ENCODE results near the gene ASS1. TPM values are rescaled to one million over a fixed set of nuclear protein-coding genes. Genes with fewer than 3 reads are reported as not detected.

ASS1 gene
- total and polyA plus RNA-seq, 2 of the 13 experiments (the other 11 are each of a cell fraction or from before 2014, with no cell fraction given) = 77.6 to 122 TPM

DNA sequence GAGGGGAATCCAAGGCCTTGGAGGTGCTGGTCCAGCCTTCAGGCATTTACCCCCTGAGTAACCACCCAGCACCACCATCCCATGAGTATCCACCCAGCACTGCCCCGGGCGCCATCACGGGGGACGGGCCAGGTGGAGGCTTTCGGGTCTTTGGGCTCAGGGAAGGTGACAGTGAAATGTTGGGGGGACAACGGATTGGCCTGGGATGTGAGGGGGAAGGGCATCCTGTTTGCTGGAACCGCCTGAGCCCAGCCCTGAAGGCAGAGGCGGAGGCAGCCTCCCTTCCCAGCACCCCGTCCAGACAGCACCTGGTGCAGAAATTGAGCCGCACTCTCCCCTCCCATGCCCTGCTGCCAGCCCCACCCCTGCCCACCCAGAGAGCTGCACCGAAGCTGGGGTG, 17.0 kb downstream of the ASS1 start:
- no peaks in the 10 kb centered on the region for H4K20me1 ChIP-seq (ENCODE audit: insufficient read depth, low read length)
- POLR2A ChIA-PET = no interaction called here
- BruUV-seq (replicated peaks) = no TSS peak
- DNase-seq (ENCODE audit: low spot score) = no peak
- TF ChIP-seq PCBP1 (IDR thresholded peaks at IDR 0.05; ENCODE audit: borderline replicate concordance, low read depth, low read length) = 0 out of 2 replicates have a peak, but pooled peaks have one; percentile 41
- no peak for TF ChIP-seq MAZ (IDR thresholded peaks at IDR 0.05; ENCODE audit: borderline replicate concordance, low read depth, low read length)
- TF ChIP-seq MAZ (CRISPR knock-in tag; IDR thresholded peaks at IDR 0.05; ENCODE audit: low read depth) = 0 out of 2 replicates have a peak, but pooled peaks have one; percentile 7
- TF ChIP-seq ARHGAP35 (CRISPR knock-in tag; IDR thresholded peaks at IDR 0.05; ENCODE audit: borderline replicate concordance) = no peak
- 0 out of 2 replicates have a peak, but pooled peaks have one; percentile 10 for TF ChIP-seq ZNF343 (CRISPR knock-in tag; IDR thresholded peaks at IDR 0.05)
- no peak for TF ChIP-seq ZNF101 (CRISPR knock-in tag; IDR thresholded peaks at IDR 0.05; ENCODE audit: borderline replicate concordance, low read depth)
- TF ChIP-seq, protein P1, sequence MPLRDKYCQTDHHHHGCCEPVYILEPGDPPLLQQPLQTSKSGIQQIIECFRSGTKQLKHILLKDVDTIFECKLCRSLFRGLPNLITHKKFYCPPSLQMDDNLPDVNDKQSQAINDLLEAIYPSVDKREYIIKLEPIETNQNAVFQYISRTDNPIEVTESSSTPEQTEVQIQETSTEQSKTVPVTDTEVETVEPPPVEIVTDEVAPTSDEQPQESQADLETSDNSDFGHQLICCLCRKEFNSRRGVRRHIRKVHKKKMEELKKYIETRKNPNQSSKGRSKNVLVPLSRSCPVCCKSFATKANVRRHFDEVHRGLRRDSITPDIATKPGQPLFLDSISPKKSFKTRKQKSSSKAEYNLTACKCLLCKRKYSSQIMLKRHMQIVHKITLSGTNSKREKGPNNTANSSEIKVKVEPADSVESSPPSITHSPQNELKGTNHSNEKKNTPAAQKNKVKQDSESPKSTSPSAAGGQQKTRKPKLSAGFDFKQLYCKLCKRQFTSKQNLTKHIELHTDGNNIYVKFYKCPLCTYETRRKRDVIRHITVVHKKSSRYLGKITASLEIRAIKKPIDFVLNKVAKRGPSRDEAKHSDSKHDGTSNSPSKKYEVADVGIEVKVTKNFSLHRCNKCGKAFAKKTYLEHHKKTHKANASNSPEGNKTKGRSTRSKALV (CRISPR knock-in tag; IDR thresholded peaks at IDR 0.05) = no peak
- no peak for TF ChIP-seq STAT5B (CRISPR knock-in tag; IDR thresholded peaks at IDR 0.05)
- TF ChIP-seq, protein P2, sequence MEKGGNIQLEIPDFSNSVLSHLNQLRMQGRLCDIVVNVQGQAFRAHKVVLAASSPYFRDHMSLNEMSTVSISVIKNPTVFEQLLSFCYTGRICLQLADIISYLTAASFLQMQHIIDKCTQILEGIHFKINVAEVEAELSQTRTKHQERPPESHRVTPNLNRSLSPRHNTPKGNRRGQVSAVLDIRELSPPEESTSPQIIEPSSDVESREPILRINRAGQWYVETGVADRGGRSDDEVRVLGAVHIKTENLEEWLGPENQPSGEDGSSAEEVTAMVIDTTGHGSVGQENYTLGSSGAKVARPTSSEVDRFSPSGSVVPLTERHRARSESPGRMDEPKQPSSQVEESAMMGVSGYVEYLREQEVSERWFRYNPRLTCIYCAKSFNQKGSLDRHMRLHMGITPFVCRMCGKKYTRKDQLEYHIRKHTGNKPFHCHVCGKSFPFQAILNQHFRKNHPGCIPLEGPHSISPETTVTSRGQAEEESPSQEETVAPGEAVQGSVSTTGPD (CRISPR knock-in tag; IDR thresholded peaks at IDR 0.05) = no peak
- no peak overlapping the region for H2AFZ ChIP-seq (ENCODE audit: low read length)
- in situ Hi-C loops (cut with HindIII; ENCODE audit: extremely low pct_ligation_motif_present, low pct_unique_long_range_greater_than_20kb) (no loop called here), intact Hi-C loops (cut with micrococcal nuclease; ENCODE audit: unreplicated experiment) (loop anchor here (1.0 kb wide), 1 partner anchor 221 kb away; no protein-coding TSS in a partner anchor)
- no peak overlapping the region for H3K9ac ChIP-seq (ENCODE audit: insufficient read depth, low read depth, low read length)
- 97% methylated on average over 5 of the region's 11 CpGs for WGBS (ENCODE audit: low lambda C conversion rate)
- H3K4me1 ChIP-seq (ENCODE audit: insufficient read depth, low read length) = peaks cover 12% of the 10 kb centered on the region
- CTCF ChIA-PET (ENCODE audit: low intra/inter-chr PET ratio, low total read pairs) = interaction anchor here (0.7 to 3.0 kb wide), 3 partner anchors 163 to 222 kb away, joined by 3 to 40 read pairs (median 9); no protein-coding TSS in a partner anchor
- no peak overlapping the region for H3K4me3 ChIP-seq (replicated peaks in 1 of 3; ENCODE audit: insufficient read depth in 1 of 3, low read depth in 2 of 3, low read length in 3 of 3)
- H3K27me3 ChIP-seq (ENCODE audit: control insufficient read depth in 1 of 2, insufficient read depth in 2 of 2, low read length in 2 of 2) = no peaks in the 10 kb centered on the region
- H3K9me3 ChIP-seq (ENCODE audit: low read length) = no peaks in the 10 kb centered on the region
- no peak overlapping the region for H3K4me2 ChIP-seq (ENCODE audit: low read depth, low read length)
- H3K79me2 ChIP-seq (ENCODE audit: insufficient read depth, low read length) = no peaks in the 10 kb centered on the region
- H3K27ac ChIP-seq (ENCODE audit: extremely low read length, insufficient read depth, low read length) = no peak overlapping the region
- no peak for ATAC-seq
- no peak for FAIRE-seq
- H3K36me3 ChIP-seq (replicated peaks in 1 of 2; ENCODE audit: control insufficient read depth in 1 of 2, insufficient read depth in 2 of 2, low read length in 2 of 2) = no peaks in the 10 kb centered on the region; a peak in 1 of 5 replicates

Measured in HepG2 (cell line).